ENCODE results near the gene FBRS. TPM values are rescaled to one million over a fixed set of nuclear protein-coding genes. Genes with fewer than 3 reads are reported as not detected.

Gene FBRS
- polyA plus RNA-seq, 1 donor = 57.7 TPM

- no peak for DNase-seq
Measured at GRCh38 chr16:30641378-30641982, 16.8 kb upstream of the FBRS start.

GRCh38 chr16:30644334-30644830, 13.8 kb upstream of the FBRS start:
- no peak for DNase-seq

GRCh38 chr16:30645727-30646126, 12.5 kb upstream of the FBRS start:
- no peak for DNase-seq

- no peak for DNase-seq
Measured at GRCh38 chr16:30647274-30647571, 11.0 kb upstream of the FBRS start.

- no peak for DNase-seq
Measured at GRCh38 chr16:30649725-30650368, 8.4 kb upstream of the FBRS start.

- DNase-seq = peak; percentile 100
Measured at GRCh38 chr16:30650369-30651123, 7.7 kb upstream of the FBRS start, which contains the start of gene PRR14. Gene PRR14 (plus strand): TSS chr16:30650960. CDS start chr16:30651646, 686 bp downstream.

GRCh38 chr16:30651124-30652004, 6.9 kb upstream of the FBRS start:
- DNase-seq = peak; percentile 41

GRCh38 chr16:30652005-30652296, 6.3 kb upstream of the FBRS start:
- no peak for DNase-seq

GRCh38 chr16:30652718-30653117, 5.5 kb upstream of the FBRS start:
- no peak for DNase-seq

- DNase-seq = no peak
Measured at GRCh38 chr16:30654856-30655255, 3.4 kb upstream of the FBRS start.

- DNase-seq = no peak
Measured at GRCh38 chr16:30655815-30656347, 2.4 kb upstream of the FBRS start.

GRCh38 chr16:30656388-30656787, 1.8 kb upstream of the FBRS start:
- no peak for DNase-seq

- no peak for DNase-seq
Measured at GRCh38 chr16:30656974-30657865, 1.0 kb upstream of the FBRS start.

GRCh38 chr16:30658731-30659506, 688 bp downstream of the FBRS start:
- DNase-seq = peak; percentile 97

- no peak for DNase-seq
Measured at GRCh38 chr16:30659507-30660423, 1.5 kb downstream of the FBRS start.

GRCh38 chr16:30660424-30661261, 2.4 kb downstream of the FBRS start:
- DNase-seq = no peak

- DNase-seq = no peak
Measured at GRCh38 chr16:30662449-30662848, 4.2 kb downstream of the FBRS start.

GRCh38 chr16:30663038-30663437, 4.8 kb downstream of the FBRS start:
- DNase-seq = no peak
